Inferior parietal cortex (tissue), 1 donor: ENCODE measurements around the gene VPS54.

ENCODE experiments used
- DNase-seq: peaks from one replicate; pipeline ENCODE4 v3.0.0-alpha.2; 2016; ENCODE audit errors: extremely low spot score

Gene VPS54

GRCh38 chr2:63844616-63845015 is 174.6 kb downstream of the VPS54 start:
- no peak for DNase-seq

- DNase-seq, result no peak
Observed at GRCh38 chr2:63843791-63844190, 175.4 kb downstream of the VPS54 start.

GRCh38 chr2:63843093-63843492 is 176.1 kb downstream of the VPS54 start:
- no peak for DNase-seq

GRCh38 chr2:63842149-63843061 is 176.8 kb downstream of the VPS54 start:
- DNase-seq, result peak; percentile 49
